H1 (cell line): ENCODE data around the gene AGGF1. TPM values are rescaled to one million over a fixed set of nuclear protein-coding genes. Genes with fewer than 3 reads are reported as not detected.

Experiments used
- CTCF ChIA-PET: fragments of 300-600 bp; sonication (Branson Sonifier 250); formaldehyde crosslinking; loops from one replicate; lab custom pipeline; 2021; ENCODE audit not compliant: partially characterized antibody; lab: Charles Lee
- POLR2A ChIA-PET: fragments of 300-600 bp; sonication (Branson Sonifier 250); formaldehyde crosslinking; loops from one replicate; lab custom pipeline; 2021; ENCODE audit warnings: inconsistent platforms; ENCODE audit not compliant: partially characterized antibody; lab: Charles Lee
- DNase-seq, 2 experiments: peaks; one replicate each; pipeline versions ENCODE4 v3.0.0 to v3.0.0-alpha.2; 2010 to 2022; ENCODE audit warnings: low spot score in 2 of 2, low read depth in 1 of 2, mixed read lengths in 1 of 2
- FAIRE-seq: peaks from 2 replicates; lab custom pipeline; 2011; peaks lifted over from hg19 to GRCh38; lab: Jason Lieb, UNC
- H2AFZ ChIP-seq: 2 replicates; pipeline ENCODE4 v1.8.1; 2012; ENCODE audit warnings: low read length, inconsistent platforms
- H2AK5ac ChIP-seq: 2 replicates; pipeline ENCODE4 v1.6.1; 2013; ENCODE audit warnings: low read depth, low read length
- H2BK120ac ChIP-seq: replicated peaks from 2 replicates; pipeline ENCODE3; 2013; ENCODE audit warnings: low read depth, low read length, inconsistent platforms
- H2BK12ac ChIP-seq: 2 replicates; pipeline ENCODE4 v1.6.1; 2013; ENCODE audit warnings: low read depth, low read length
- H2BK15ac ChIP-seq: 2 replicates; pipeline ENCODE4 v1.6.1; 2013; ENCODE audit warnings: low read length
- H2BK20ac ChIP-seq: 2 replicates; pipeline ENCODE4 v1.6.1; 2013; ENCODE audit warnings: low read length
- H2BK5ac ChIP-seq: 2 replicates; pipeline ENCODE4 v1.6.1; 2013; ENCODE audit warnings: low read depth, low read length
- H3K14ac ChIP-seq: 2 replicates; pipeline ENCODE4 v1.6.1; 2013; ENCODE audit warnings: inconsistent platforms; ENCODE audit not compliant: insufficient read length
- H3K18ac ChIP-seq: 2 replicates; pipeline ENCODE4 v1.6.1; 2013; ENCODE audit warnings: low read length; ENCODE audit errors: extremely low read depth
- H3K23ac ChIP-seq: 2 replicates; pipeline ENCODE4 v1.6.1; 2013; ENCODE audit warnings: inconsistent platforms; ENCODE audit not compliant: insufficient read length
- H3K23me2 ChIP-seq: 2 replicates; pipeline ENCODE4 v1.6.1; 2013; ENCODE audit warnings: low read depth, low read length
- H3K27ac ChIP-seq: 2 replicates; pipeline ENCODE4 v1.6.1; 2011; ENCODE audit warnings: low read depth, low read length, inconsistent platforms
- H3K27me3 ChIP-seq, 4 experiments: replicated peaks in 1 of 4; 1 replicate in 1 of 4; 2 replicates in 3 of 4; pipeline versions ENCODE4 v1.6.1 to v1.8.1; 2011 to 2013; ENCODE audit warnings: low read length in 3 of 4, mild to moderate bottlenecking in 3 of 4, inconsistent platforms in 2 of 4, mixed read lengths in 2 of 4, moderate library complexity in 1 of 4; ENCODE audit not compliant: control insufficient read depth in 3 of 4, insufficient read depth in 3 of 4; ENCODE audit errors: extremely low read depth in 1 of 4
- H3K36me3 ChIP-seq, 4 experiments: 2 replicates each; pipeline versions ENCODE4 v1.6.1 to v1.8.1; 2011 to 2013; ENCODE audit warnings: mild to moderate bottlenecking in 4 of 4, low read length in 3 of 4, moderate library complexity in 2 of 4, control low read depth in 1 of 4, inconsistent platforms in 1 of 4; ENCODE audit not compliant: insufficient read depth in 4 of 4, control insufficient read depth in 2 of 4
- H3K4ac ChIP-seq: replicated peaks from 2 replicates; pipeline ENCODE3; 2013; ENCODE audit warnings: low read length, low read depth, mixed read lengths, inconsistent platforms; ENCODE audit not compliant: insufficient read length
- H3K4me1 ChIP-seq, 4 experiments: replicated peaks in 1 of 4; 1 replicate in 1 of 4; 2 replicates in 3 of 4; pipeline versions ENCODE4 v1.6.1 to v1.8.1; 2011 to 2013; ENCODE audit warnings: low read length in 3 of 4, inconsistent platforms in 2 of 4, mixed read lengths in 1 of 4; ENCODE audit not compliant: insufficient read depth in 4 of 4, control insufficient read depth in 3 of 4
- H3K4me2 ChIP-seq, 2 experiments: 2 replicates each; pipeline versions ENCODE4 v1.6.1 to v1.8.1; 2011 to 2013; ENCODE audit warnings: low read depth in 2 of 2, low read length in 2 of 2, control low read depth in 1 of 2, inconsistent platforms in 1 of 2, mild to moderate bottlenecking in 1 of 2; ENCODE audit not compliant: insufficient read depth in 1 of 2
- H3K4me3 ChIP-seq, 4 experiments: fragments of 200-600, 300-600 bp in 1 of 4; sonication (generic), shearing (Covaris generic), sonication (Bioruptor Twin) in 1 of 4; 2 replicates each; pipeline versions ENCODE4 v1.5.1 to v1.8.1; 2011 to 2016; ENCODE audit warnings: low read length in 4 of 4, low read depth in 3 of 4, control low read depth in 2 of 4, inconsistent platforms in 2 of 4, mild to moderate bottlenecking in 2 of 4, mixed read lengths in 1 of 4, moderate library complexity in 1 of 4; ENCODE audit not compliant: insufficient read depth in 2 of 4; ENCODE audit errors: extremely low read depth in 1 of 4
- H3K56ac ChIP-seq: replicated peaks from 2 replicates; pipeline ENCODE3; 2013; ENCODE audit warnings: low read depth, mild to moderate bottlenecking, mixed read lengths, low read length, inconsistent platforms; ENCODE audit not compliant: insufficient read length
- H3K79me1 ChIP-seq: 2 replicates; pipeline ENCODE4 v1.6.1; 2013; ENCODE audit warnings: low read depth, low read length, control low read depth
- H3K79me2 ChIP-seq, 2 experiments: 2 replicates each; pipeline versions ENCODE4 v1.6.1 to v1.8.1; 2012 to 2013; ENCODE audit warnings: low read length in 2 of 2, mild to moderate bottlenecking in 2 of 2, inconsistent platforms in 1 of 2; ENCODE audit not compliant: insufficient read depth in 2 of 2, control insufficient read depth in 1 of 2
- H3K9ac ChIP-seq, 4 experiments: replicated peaks in 1 of 4; 1 replicate in 1 of 4; 2 replicates in 3 of 4; pipeline versions ENCODE4 v1.6.1 to v1.8.1; 2011 to 2013; ENCODE audit warnings: low read depth in 3 of 4, low read length in 3 of 4, control low read depth in 2 of 4, mild to moderate bottlenecking in 2 of 4, moderate library complexity in 2 of 4, inconsistent platforms in 1 of 4; ENCODE audit errors: extremely low read depth in 1 of 4
- H3K9me3 ChIP-seq, 2 experiments: 2 replicates each; pipeline versions ENCODE4 v1.6.1 to v1.8.1; 2012 to 2013; ENCODE audit warnings: mild to moderate bottlenecking in 2 of 2, moderate library complexity in 2 of 2, control low read depth in 1 of 2, inconsistent platforms in 1 of 2, low read depth in 1 of 2, low read length in 1 of 2, mixed read lengths in 1 of 2; ENCODE audit not compliant: insufficient read depth in 2 of 2
- H4K20me1 ChIP-seq, 2 experiments: replicated peaks in 1 of 2; 2 replicates each; pipeline versions ENCODE3 to v1.8.1; 2011 to 2013; ENCODE audit warnings: inconsistent platforms in 2 of 2, low read length in 2 of 2, mild to moderate bottlenecking in 1 of 2; ENCODE audit not compliant: insufficient read depth in 2 of 2, control insufficient read depth in 1 of 2
- H4K5ac ChIP-seq: 2 replicates; pipeline ENCODE4 v1.6.1; 2013; ENCODE audit warnings: low read length, low read depth, mixed read lengths, inconsistent platforms; ENCODE audit not compliant: insufficient read length
- H4K8ac ChIP-seq: 2 replicates; pipeline ENCODE4 v1.8.0; 2013; ENCODE audit warnings: mild to moderate bottlenecking, moderate library complexity, low read length, inconsistent platforms; ENCODE audit not compliant: insufficient read depth; ENCODE audit errors: extremely low read depth
- H4K91ac ChIP-seq: replicated peaks from 2 replicates; pipeline ENCODE3; 2013; ENCODE audit warnings: low read length, mixed read lengths, inconsistent platforms; ENCODE audit not compliant: insufficient read length
- BCL11A ChIP-seq, 2 experiments: IDR thresholded peaks; one replicate each; pipeline ENCODE4 v1.6.1; 2011; ENCODE audit warnings: low read depth in 2 of 2, low read length in 2 of 2, mild to moderate bottlenecking in 2 of 2
- CEBPB ChIP-seq: IDR thresholded peaks from 2 replicates; pipeline ENCODE4 v1.6.1; 2012; ENCODE audit warnings: low read depth, low read length
- JUND ChIP-seq: IDR thresholded peaks from 2 replicates; pipeline ENCODE4 v1.6.1; 2011; ENCODE audit warnings: mild to moderate bottlenecking, improper control_type of control experiment, low read length
- MAX ChIP-seq: IDR thresholded peaks from 2 replicates; pipeline ENCODE4 v1.6.1; 2012; ENCODE audit warnings: inconsistent platforms
- TEAD4 ChIP-seq: IDR thresholded peaks from 2 replicates; pipeline ENCODE4 v1.6.1; 2012; ENCODE audit warnings: low read depth, low read length, inconsistent platforms, mixed read lengths
- WGBS, 2 experiments: shearing (Covaris generic) in 1 of 2; methylation state at CpG; one replicate each; pipeline versions ENCODE4 v1.1.6 to v1.1.7; 2013 to 2015; ENCODE audit warnings: low lambda C conversion rate in 2 of 2, mixed read lengths in 2 of 2, inconsistent platforms in 1 of 2, low coverage in 1 of 2, missing lambda C conversion rate in 1 of 2; ENCODE audit not compliant: insufficient replicate concordance in 2 of 2, insufficient coverage in 1 of 2, insufficient read length in 1 of 2; ENCODE audit errors: extremely low coverage in 1 of 2, missing lambda C conversion rate in 1 of 2; 5-methylcytosine and 5-hydroxymethylcytosine counted together
- polyA plus RNA-seq, 7 experiments: library from polyadenylated mRNA; depleted of rRNA in 3 of 7; stranded (reverse) in 5 of 7; unstranded in 2 of 7; fragments of >200 nt in 5 of 7; fragments of 200-250 nt in 2 of 7; gene quantifications; 1 replicate in 5 of 7; 2 replicates in 1 of 7; 4 replicates in 1 of 7; pipeline versions ENCODE4 v1.2.1 to v1.2.3, GENCODE V29; 2011 to 2013; ENCODE audit warnings: missing spikeins in 2 of 7, mixed read lengths in 2 of 7
- total RNA-seq: library from RNA; stranded (reverse); fragmentation: NEBNext Ultra II Directional; extraction: Animal tissue kit (Norgen Biotek cat#: 25700); gene quantifications from 2 replicates; pipeline ENCODE4 v1.2.1, GENCODE V29; 2021

Gene AGGF1
- total and polyA plus RNA-seq, 2 of the 8 experiments (the other 6 are each of a cell fraction or from before 2014, with no cell fraction given): 7.3 to 19.0 TPM

GRCh38 chr5:77006124-77006523 is 24.1 kb upstream of the AGGF1 start:
- no peaks in the 10 kb centered on the region for H3K36me3 ChIP-seq
- TF ChIP-seq BCL11A (IDR thresholded peaks at IDR 0.05; ENCODE audit: low read depth in 2 of 2, low read length in 2 of 2) (no peak), JUND (no peak), CEBPB (no peak), MAX (no peak), TEAD4 (no peak)
- TF ChIP-seq, all 59 proteins: peak for 0
- Histone ChIP-seq H3K4me1 (no peaks in the 10 kb centered on the region), H3K18ac (no peak overlapping the region), H2BK15ac (no peak overlapping the region), H2AK5ac (no peak overlapping the region), H3K9me3 (0 out of 4 replicates have a peak, but pooled peaks cover 0 to 2% of the 10 kb centered on the region in 2 experiments), H2BK12ac (no peak overlapping the region), H2AFZ (no peak overlapping the region), H2BK5ac (no peak overlapping the region), H4K5ac (no peak overlapping the region), H2BK120ac (no peak overlapping the region), H3K79me1 (no peaks in the 10 kb centered on the region), H4K91ac (no peak overlapping the region), H3K27me3 (no peaks in the 10 kb centered on the region), H3K23me2 (no peaks in the 10 kb centered on the region), H3K4me2 (no peak overlapping the region), H3K79me2 (no peaks in the 10 kb centered on the region), H3K56ac (no peak overlapping the region), H3K23ac (no peak overlapping the region), H4K8ac (no peak overlapping the region), H3K4me3 (no peak overlapping the region), H3K14ac (no peak overlapping the region), H3K4ac (no peak overlapping the region), H3K9ac (no peak overlapping the region), H2BK20ac (no peak overlapping the region), H4K20me1 (no peaks in the 10 kb centered on the region), H3K27ac (no peak overlapping the region)
- ChIA-PET POLR2A (no interaction called here), CTCF (no interaction called here)
- WGBS, 2 experiments: 95% methylated on average over 2 of the region's 2 CpGs; no CpG with 5 or more reads in 1 of the 2 experiments
- DNase-seq: no peak
- no peak for FAIRE-seq
